ENCODE measurements around the gene PAGE4.

PAGE4 gene

DNA sequence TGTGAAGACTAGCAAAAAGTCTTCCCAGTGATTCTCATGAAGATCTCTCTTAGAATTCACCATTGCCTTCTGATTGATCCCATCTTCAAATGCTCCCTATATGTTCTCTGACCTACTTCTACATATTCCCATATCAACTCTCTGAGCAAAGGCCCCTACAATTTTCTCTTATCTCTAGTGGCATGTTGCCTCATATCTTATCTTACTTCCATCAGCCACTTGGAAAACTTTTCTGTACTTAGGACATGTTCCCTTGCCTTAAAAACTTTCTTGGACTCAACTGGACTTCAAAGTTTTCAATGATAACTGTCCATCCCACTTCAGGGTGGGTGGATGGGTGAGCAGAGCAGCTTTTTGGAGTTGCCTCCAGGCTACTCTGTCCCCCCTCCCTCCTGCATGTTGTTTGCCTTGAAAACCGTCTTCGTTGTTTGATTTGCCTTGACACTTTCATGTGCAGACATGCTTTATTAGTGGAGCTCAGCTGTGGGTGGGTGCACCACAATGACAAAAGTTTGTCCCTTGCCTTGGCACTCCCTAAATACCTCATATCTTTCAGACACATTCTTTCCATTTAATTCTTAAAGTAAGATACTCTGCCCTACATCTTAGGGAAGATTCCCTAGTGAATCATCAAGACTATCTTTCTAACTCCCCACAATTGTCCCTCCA lies 31.9 kb downstream of the PAGE4 start:
- DNase-seq (ENCODE audit: low spot score) = no peak

DNA sequence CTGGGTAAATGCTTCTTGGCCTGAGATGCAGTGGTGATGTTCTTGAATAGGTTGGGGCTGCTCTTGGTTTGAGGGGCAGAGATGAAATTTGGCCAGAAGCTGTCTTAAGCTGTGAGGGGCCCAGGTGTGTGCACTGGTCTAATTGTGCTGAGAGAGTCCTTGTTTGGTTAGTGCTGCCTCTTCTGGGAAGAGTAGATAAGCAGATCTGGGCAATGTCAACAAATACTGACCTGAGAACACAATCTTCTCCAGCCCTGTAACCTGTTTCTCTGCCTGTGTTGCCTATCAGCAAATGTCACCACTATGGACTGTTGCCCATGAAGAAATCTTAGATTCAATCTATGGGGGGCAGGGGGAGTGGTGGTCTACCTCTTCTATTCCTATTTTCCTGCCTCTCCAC lies 33.0 kb downstream of the PAGE4 start:
- TF ChIP-seq, protein P1, sequence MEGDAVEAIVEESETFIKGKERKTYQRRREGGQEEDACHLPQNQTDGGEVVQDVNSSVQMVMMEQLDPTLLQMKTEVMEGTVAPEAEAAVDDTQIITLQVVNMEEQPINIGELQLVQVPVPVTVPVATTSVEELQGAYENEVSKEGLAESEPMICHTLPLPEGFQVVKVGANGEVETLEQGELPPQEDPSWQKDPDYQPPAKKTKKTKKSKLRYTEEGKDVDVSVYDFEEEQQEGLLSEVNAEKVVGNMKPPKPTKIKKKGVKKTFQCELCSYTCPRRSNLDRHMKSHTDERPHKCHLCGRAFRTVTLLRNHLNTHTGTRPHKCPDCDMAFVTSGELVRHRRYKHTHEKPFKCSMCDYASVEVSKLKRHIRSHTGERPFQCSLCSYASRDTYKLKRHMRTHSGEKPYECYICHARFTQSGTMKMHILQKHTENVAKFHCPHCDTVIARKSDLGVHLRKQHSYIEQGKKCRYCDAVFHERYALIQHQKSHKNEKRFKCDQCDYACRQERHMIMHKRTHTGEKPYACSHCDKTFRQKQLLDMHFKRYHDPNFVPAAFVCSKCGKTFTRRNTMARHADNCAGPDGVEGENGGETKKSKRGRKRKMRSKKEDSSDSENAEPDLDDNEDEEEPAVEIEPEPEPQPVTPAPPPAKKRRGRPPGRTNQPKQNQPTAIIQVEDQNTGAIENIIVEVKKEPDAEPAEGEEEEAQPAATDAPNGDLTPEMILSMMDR (IDR thresholded peaks at IDR 0.05; ENCODE audit: poor library complexity, severe bottlenecking) = no peak

More for the DNA sequence above, 31.9 kb downstream of the PAGE4 start:
- TF ChIP-seq, protein P1 (IDR thresholded peaks at IDR 0.05; ENCODE audit: poor library complexity, severe bottlenecking) = no peak
- no peak overlapping the region for H3K27ac ChIP-seq (ENCODE audit: poor library complexity, severe bottlenecking)
- H3K36me3 ChIP-seq (ENCODE audit: low read depth) = no peaks in the 10 kb centered on the region
- no peaks in the 10 kb centered on the region for H3K27me3 ChIP-seq (ENCODE audit: insufficient read depth, poor library complexity, severe bottlenecking)
- H3K4me3 ChIP-seq (ENCODE audit: severe bottlenecking) = no peak overlapping the region
- no peaks in the 10 kb centered on the region for H3K9me3 ChIP-seq (ENCODE audit: severe bottlenecking)
- H3K4me1 ChIP-seq (ENCODE audit: insufficient read depth, poor library complexity, severe bottlenecking) = no peaks in the 10 kb centered on the region
- ATAC-seq (ENCODE audit: low read depth) = no peak

DNA sequence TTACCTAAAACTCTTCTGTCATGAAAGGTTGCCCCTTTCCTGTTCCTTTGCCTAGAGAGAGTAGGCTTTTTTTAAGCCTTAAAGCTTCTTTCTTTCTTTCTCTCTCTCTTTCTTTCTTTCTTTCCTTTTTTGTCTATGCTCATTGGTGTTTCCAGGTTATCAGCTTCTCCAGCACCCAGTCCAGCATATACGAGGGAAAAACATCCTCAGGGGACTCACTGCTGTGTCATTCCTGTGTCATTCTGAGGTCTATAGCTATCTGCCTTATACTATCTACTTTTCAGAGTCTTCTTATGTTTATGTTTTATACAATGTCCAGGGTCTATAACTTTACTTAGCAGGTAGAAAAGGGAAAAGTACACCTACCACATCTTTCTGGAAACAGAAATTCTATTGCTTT lies 39.6 kb downstream of the PAGE4 start:
- Histone ChIP-seq H3K36me3 (ENCODE audit: low read depth) (no peaks in the 10 kb centered on the region), H3K27ac (ENCODE audit: poor library complexity, severe bottlenecking) (no peak overlapping the region), H3K4me3 (ENCODE audit: severe bottlenecking) (no peak overlapping the region), H3K27me3 (ENCODE audit: insufficient read depth, poor library complexity, severe bottlenecking) (no peaks in the 10 kb centered on the region), H3K9me3 (ENCODE audit: severe bottlenecking) (no peaks in the 10 kb centered on the region), H3K4me1 (ENCODE audit: insufficient read depth, poor library complexity, severe bottlenecking) (no peaks in the 10 kb centered on the region)
- DNase-seq (ENCODE audit: low spot score) (no peak), ATAC-seq (ENCODE audit: low read depth) (no peak)
- TF ChIP-seq, protein P1 (IDR thresholded peaks at IDR 0.05; ENCODE audit: poor library complexity, severe bottlenecking) = no peak

More for the DNA sequence above, 33.0 kb downstream of the PAGE4 start:
- Histone ChIP-seq H3K27me3 (ENCODE audit: insufficient read depth, poor library complexity, severe bottlenecking) (no peaks in the 10 kb centered on the region), H3K4me1 (ENCODE audit: insufficient read depth, poor library complexity, severe bottlenecking) (no peaks in the 10 kb centered on the region), H3K9me3 (ENCODE audit: severe bottlenecking) (no peaks in the 10 kb centered on the region), H3K27ac (ENCODE audit: poor library complexity, severe bottlenecking) (no peak overlapping the region), H3K36me3 (ENCODE audit: low read depth) (no peaks in the 10 kb centered on the region), H3K4me3 (ENCODE audit: severe bottlenecking) (no peak overlapping the region)
- ATAC-seq (ENCODE audit: low read depth) = no peak
- DNase-seq (ENCODE audit: low spot score) = no peak

DNA sequence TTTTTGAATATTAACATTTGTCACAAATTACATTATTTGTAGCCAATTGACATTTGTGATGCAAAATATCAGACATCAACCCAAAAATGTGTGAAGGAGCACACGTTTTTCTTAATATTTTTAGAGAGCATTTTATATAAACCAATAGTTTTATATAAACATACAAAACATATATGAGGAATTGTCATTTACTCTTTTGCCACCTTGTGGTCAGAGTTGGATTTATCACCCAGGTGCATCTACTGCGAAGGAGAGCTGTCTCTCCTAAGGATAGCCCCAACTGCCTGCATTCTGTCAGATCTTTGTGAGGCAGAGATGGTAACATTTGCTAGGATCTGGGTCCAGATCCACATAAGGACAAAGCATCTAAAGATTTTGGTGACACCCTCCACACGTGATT lies 47.6 kb downstream of the PAGE4 start:
- no peak overlapping the region for H3K4me3 ChIP-seq (ENCODE audit: severe bottlenecking)
- peaks cover 3% of the 10 kb centered on the region for H3K4me1 ChIP-seq (ENCODE audit: insufficient read depth, poor library complexity, severe bottlenecking)
- TF ChIP-seq, protein P1 (IDR thresholded peaks at IDR 0.05; ENCODE audit: poor library complexity, severe bottlenecking) = peak; percentile 57
- no peak overlapping the region for H3K27ac ChIP-seq (ENCODE audit: poor library complexity, severe bottlenecking)
- no peak for ATAC-seq (ENCODE audit: low read depth)
- DNase-seq (ENCODE audit: low spot score) = no peak
- no peaks in the 10 kb centered on the region for H3K9me3 ChIP-seq (ENCODE audit: severe bottlenecking)
- H3K36me3 ChIP-seq (ENCODE audit: low read depth) = no peaks in the 10 kb centered on the region
- no peaks in the 10 kb centered on the region for H3K27me3 ChIP-seq (ENCODE audit: insufficient read depth, poor library complexity, severe bottlenecking)

DNA sequence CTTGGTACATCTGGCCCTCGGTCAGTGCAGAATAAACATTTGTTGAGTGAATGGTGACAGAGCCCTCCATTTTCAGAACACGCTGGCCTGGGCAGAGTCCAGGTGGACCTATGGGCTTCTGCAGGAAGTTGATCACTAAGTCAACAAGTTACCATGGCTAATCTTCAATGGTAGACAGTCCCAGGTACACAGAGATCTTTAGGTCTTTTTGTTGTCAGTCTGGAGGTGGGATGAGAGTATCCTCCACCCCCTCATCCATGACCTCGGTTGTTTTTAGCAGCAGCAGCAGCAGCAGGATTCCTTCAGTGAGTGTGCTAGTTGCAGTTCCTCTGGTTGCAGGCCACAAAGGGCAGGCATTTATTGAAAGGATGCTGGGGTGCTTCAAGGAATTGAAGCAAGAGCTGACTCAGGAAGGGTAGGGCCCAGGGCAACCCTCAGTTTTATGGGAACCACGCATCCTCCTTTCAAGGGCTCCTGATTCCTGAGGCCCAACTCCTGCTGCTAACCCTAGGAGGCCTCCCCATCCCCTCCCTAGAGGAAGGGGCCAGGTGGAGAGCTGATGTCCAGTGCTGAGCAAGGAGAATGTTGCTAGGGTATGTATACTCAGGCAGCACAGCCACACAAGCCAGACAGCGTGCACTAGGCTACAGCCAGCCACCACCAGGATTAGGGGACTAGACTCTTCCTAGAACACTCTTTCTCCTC lies 48.4 kb downstream of the PAGE4 start:
- no peak for ATAC-seq (ENCODE audit: low read depth)
- no peak overlapping the region for H3K27ac ChIP-seq (ENCODE audit: poor library complexity, severe bottlenecking)
- H3K4me1 ChIP-seq (ENCODE audit: insufficient read depth, poor library complexity, severe bottlenecking) = peaks cover 3% of the 10 kb centered on the region
- no peaks in the 10 kb centered on the region for H3K27me3 ChIP-seq (ENCODE audit: insufficient read depth, poor library complexity, severe bottlenecking)
- H3K4me3 ChIP-seq (ENCODE audit: severe bottlenecking) = no peak overlapping the region
- no peak for DNase-seq (ENCODE audit: low spot score)
- H3K9me3 ChIP-seq (ENCODE audit: severe bottlenecking) = no peaks in the 10 kb centered on the region
- H3K36me3 ChIP-seq (ENCODE audit: low read depth) = no peaks in the 10 kb centered on the region
- TF ChIP-seq, protein P1 (IDR thresholded peaks at IDR 0.05; ENCODE audit: poor library complexity, severe bottlenecking) = no peak

All from RWPE2 (cell line).